Measurements from ENCODE around the gene PRR33. TPM values are rescaled to one million over a fixed set of nuclear protein-coding genes. Genes with fewer than 3 reads are reported as not detected.

PRR33 gene
- total and polyA plus RNA-seq, 11 donors = 0.08 to 5.1 (median 2.4) TPM

DNA sequence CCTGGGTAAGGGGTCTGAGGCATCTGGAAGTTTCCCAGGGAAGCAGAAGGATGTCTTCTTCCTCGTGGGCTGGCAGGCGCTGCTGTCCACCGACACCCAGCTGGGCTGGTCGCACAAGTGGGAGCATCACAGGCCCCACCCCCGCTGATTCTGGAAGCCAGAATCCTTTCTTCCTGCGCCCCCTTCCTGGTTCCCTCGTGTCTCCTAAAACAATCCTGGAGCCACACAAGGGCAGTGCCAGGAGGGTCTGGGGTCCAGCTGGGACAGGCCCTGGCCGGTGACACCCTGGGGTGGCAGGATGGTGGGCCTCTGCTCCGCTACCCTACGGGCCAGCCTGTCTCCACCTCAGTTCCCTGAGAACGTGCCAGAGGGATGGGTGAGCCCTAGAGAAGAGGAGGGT is 34.6 kb downstream of the PRR33 start:
- ATAC-seq (no peak), DNase-seq (no peak)
- Histone ChIP-seq H3K4me3 (no peak overlapping the region), H3K36me3 (no peaks in the 10 kb centered on the region), H3K27ac (no peak overlapping the region), H3K4me1 (peaks cover 0 to 45% (median 0%) of the 10 kb centered on the region in 12 donors), H3K9me3 (no peaks in the 10 kb centered on the region), H3K27me3 (no peaks in the 10 kb centered on the region)
- TF ChIP-seq, protein P1, sequence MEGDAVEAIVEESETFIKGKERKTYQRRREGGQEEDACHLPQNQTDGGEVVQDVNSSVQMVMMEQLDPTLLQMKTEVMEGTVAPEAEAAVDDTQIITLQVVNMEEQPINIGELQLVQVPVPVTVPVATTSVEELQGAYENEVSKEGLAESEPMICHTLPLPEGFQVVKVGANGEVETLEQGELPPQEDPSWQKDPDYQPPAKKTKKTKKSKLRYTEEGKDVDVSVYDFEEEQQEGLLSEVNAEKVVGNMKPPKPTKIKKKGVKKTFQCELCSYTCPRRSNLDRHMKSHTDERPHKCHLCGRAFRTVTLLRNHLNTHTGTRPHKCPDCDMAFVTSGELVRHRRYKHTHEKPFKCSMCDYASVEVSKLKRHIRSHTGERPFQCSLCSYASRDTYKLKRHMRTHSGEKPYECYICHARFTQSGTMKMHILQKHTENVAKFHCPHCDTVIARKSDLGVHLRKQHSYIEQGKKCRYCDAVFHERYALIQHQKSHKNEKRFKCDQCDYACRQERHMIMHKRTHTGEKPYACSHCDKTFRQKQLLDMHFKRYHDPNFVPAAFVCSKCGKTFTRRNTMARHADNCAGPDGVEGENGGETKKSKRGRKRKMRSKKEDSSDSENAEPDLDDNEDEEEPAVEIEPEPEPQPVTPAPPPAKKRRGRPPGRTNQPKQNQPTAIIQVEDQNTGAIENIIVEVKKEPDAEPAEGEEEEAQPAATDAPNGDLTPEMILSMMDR (IDR thresholded peaks at IDR 0.05) = no peak
- no peak for TF ChIP-seq POLR2A (IDR thresholded peaks at IDR 0.05)
- WGBS, 4 donors = 84 to 92% (median 87%) methylated on average over 8 to 11 of the region's 11 CpGs
- intact Hi-C loops (cut with DNase I) = no loop called here

DNA sequence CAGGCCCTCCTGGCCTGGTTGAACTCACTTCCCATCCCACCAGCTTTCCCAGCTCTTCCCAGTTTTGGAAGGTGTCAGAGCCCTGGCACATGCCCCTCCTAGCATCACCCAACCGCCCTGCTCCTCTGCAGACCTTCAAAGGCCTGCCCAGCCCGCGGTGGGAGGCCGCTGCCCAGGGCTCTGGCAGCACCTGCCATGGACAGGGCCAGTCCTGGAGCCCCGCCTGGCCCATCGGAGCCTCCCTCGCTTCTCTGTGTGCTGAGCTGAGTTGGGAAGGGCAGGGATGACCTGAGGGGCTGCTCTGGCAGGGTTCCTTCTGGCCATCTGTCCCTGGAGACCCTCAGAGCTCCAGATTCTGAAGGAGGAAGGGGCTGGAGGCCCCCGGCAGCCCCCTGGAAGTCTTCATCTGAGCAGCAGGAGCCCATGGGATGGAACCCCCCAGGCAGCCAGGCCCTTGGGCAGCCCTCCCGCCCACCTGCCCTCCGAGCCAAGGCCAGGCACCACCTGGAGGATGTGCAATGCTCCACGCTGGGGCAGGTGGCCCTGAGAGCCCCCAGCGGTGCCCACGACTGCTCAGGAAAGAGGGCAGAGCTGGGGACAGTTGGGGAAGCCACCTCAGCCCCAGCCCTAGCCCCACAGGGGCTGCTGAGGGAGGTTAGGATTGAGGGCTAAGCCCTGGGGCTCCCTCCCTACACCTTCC is 35.2 kb downstream of the PRR33 start:
- Histone ChIP-seq H3K27ac (no peak overlapping the region), H3K4me3 (no peak overlapping the region), H3K36me3 (no peaks in the 10 kb centered on the region), H3K9me3 (no peaks in the 10 kb centered on the region), H3K4me1 (peaks cover 0 to 50% (median 0%) of the 10 kb centered on the region in 12 donors), H3K27me3 (no peaks in the 10 kb centered on the region)
- TF ChIP-seq POLR2A (IDR thresholded peaks at IDR 0.05) = no peak
- TF ChIP-seq, protein P1 (IDR thresholded peaks at IDR 0.05) = no peak
- 93 to 100% (median 96%) methylated on average over 8 to 13 of the region's 13 CpGs for WGBS, 4 donors
- DNase-seq = no peak
- intact Hi-C loops (cut with DNase I) = no loop called here
- no peak for ATAC-seq

DNA sequence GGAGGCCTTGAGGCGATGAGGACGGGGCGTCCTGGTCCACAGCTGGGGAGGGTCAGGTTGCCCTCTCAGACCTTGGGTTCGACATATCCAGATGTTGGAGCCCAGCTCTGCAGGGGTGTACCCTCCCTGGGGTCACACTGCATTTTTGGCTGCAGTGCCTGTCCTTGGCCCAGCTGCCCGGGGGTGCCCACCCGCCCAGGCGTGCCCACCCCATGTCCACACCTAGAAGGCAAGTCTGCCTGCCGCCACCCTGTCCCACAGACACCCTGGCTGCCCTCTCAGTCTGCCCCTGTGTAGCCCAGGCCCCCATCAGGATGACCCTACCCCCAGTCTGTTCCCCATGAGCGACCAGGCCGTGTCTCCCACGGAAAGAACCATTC is 35.8 kb downstream of the PRR33 start:
- H3K36me3 ChIP-seq = no peaks in the 10 kb centered on the region
- no peaks in the 10 kb centered on the region for H3K27me3 ChIP-seq
- intact Hi-C loops (cut with DNase I) = no loop called here
- WGBS, 4 donors = 94 to 96% (median 95%) methylated on average over 5 to 11 of the region's 11 CpGs
- ATAC-seq = no peak
- H3K27ac ChIP-seq = no peak overlapping the region
- H3K4me3 ChIP-seq = no peak overlapping the region
- no peaks in the 10 kb centered on the region for H3K9me3 ChIP-seq
- H3K4me1 ChIP-seq = peaks cover 0 to 56% (median 0%) of the 10 kb centered on the region in 12 donors
- TF ChIP-seq, protein P1 (IDR thresholded peaks at IDR 0.05) = no peak
- TF ChIP-seq POLR2A (IDR thresholded peaks at IDR 0.05) = no peak
- no peak for DNase-seq

DNA sequence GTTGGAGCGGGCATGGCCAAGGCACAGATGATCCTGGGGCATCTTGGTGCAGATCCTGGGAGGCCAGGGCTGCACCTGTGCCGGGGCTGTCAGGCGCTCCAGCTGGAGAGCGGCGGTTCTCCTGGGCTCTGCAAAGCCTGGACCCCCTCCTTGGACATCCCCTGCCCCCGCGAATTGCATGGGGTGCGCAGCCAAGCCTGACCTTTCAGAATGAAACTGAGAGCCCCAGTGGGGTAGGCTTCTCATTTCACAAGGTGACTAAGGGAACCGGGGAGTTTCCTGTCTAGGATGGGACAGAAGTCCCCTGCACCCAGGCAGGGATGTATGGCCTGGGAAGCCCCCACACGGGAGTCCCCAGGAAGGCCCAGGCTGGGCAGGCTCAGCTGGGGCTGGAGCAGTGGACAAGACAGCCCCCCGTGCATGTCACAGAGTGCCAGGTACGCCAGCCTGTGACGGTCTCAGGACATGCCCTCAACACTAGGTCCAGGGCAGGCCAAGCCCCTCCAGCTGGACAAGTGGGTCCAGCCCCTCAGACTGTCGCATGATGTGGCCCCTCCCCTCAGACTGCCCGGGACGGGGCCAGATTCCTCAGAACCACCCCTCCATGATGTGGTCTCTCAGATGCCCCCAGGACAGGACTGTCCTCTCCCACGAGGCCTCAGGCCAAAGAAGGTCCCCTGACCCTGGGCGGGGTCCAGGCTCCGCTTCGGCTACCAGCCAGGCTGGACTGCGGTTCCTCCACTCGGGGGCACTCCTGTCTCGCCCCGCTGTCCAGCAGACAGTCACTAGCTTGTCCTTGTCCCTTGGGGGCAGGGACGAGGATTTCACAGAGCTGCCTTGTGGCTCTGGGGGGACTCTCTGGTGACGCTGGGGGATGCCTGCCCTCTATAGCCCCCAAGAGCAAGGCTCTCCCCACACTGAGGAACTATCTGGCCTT is 36.5 kb downstream of the PRR33 start:
- peaks cover 0 to 61% (median 0%) of the 10 kb centered on the region in 12 donors for H3K4me1 ChIP-seq
- ATAC-seq = no peak
- no peak overlapping the region for H3K27ac ChIP-seq
- H3K36me3 ChIP-seq = no peaks in the 10 kb centered on the region
- H3K27me3 ChIP-seq = no peaks in the 10 kb centered on the region
- no peaks in the 10 kb centered on the region for H3K9me3 ChIP-seq
- intact Hi-C loops (cut with DNase I) = no loop called here
- TF ChIP-seq, protein P1 (IDR thresholded peaks at IDR 0.05) = peak in 3 of 12 donors; percentile 7 to 14 (median 13)
- no peak for TF ChIP-seq POLR2A (IDR thresholded peaks at IDR 0.05)
- WGBS, 4 donors = 69 to 79% (median 73%) methylated on average over 19 to 26 of the region's 26 CpGs
- H3K4me3 ChIP-seq = peak overlapping the region in 1 of 12 donors; percentile 63
- DNase-seq = no peak

Data from heart left ventricle (tissue), 16 donors.